ENCODE data around the gene LIN52.

DNA sequence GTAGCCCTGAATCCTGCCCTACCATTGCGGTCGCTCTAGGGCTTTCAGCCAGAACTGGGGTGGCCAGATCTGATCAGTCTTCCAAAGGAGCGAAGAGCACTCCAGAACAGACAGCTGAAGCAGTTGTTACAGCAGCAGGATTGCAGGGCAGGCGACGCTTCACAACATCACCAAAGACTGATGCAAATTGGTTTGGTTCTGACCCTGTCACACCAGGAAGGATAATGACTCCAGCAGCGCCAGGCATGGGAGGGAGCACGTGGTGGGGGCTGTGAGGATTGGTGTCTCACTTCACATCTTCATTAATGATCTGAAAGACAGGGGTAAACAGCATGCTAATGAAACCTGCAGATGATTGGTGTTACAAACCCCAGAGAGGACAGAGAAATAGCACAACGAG, 123.9 kb downstream of the LIN52 start:
- TF ChIP-seq, protein P1, sequence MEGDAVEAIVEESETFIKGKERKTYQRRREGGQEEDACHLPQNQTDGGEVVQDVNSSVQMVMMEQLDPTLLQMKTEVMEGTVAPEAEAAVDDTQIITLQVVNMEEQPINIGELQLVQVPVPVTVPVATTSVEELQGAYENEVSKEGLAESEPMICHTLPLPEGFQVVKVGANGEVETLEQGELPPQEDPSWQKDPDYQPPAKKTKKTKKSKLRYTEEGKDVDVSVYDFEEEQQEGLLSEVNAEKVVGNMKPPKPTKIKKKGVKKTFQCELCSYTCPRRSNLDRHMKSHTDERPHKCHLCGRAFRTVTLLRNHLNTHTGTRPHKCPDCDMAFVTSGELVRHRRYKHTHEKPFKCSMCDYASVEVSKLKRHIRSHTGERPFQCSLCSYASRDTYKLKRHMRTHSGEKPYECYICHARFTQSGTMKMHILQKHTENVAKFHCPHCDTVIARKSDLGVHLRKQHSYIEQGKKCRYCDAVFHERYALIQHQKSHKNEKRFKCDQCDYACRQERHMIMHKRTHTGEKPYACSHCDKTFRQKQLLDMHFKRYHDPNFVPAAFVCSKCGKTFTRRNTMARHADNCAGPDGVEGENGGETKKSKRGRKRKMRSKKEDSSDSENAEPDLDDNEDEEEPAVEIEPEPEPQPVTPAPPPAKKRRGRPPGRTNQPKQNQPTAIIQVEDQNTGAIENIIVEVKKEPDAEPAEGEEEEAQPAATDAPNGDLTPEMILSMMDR (IDR thresholded peaks at IDR 0.05; ENCODE audit: low read depth, low read length) = no peak
- TF ChIP-seq MYC (IDR thresholded peaks at IDR 0.05; ENCODE audit: low read depth, low read length) = no peak

All from NB4 (cell line).